OCI-LY3 (cell line): Measurements from ENCODE around the gene CCDC14.
A peak's percentile ranks its signal among the peaks of the same experiment; 100 is the strongest.

ENCODE experiments used
- H2AFZ ChIP-seq: fragments of 200-600, 300-600 bp; shearing (Covaris generic); 2 replicates; pipeline ENCODE4 v1.6.0; 2014; ENCODE audit warnings: antibody characterized with exemption, low read depth, low read length
- H3K27ac ChIP-seq: fragments of 200-600, 300-600 bp; sonication (generic); 2 replicates; pipeline ENCODE4 v1.5.1; 2014; ENCODE audit warnings: mild to moderate bottlenecking, low read length, moderate library complexity, mixed read lengths
- H3K27me3 ChIP-seq: fragments of 200-600, 300-600 bp; sonication (generic); 2 replicates; pipeline ENCODE4 v1.6.1; 2014; ENCODE audit warnings: low read depth, low read length, mixed read lengths
- H3K36me3 ChIP-seq: fragments of 200-600, 300-600 bp; sonication (generic); replicated peaks from 2 replicates; pipeline ENCODE3; 2014; ENCODE audit warnings: low read depth, low read length, mixed read lengths
- H3K4me1 ChIP-seq: fragments of 300-600, 200-600 bp; sonication (generic); 2 replicates; pipeline ENCODE4 v1.6.1; 2014; ENCODE audit warnings: low read length, mixed read lengths
- H3K4me2 ChIP-seq: fragments of 200-600, 300-600 bp; sonication (generic); 2 replicates; pipeline ENCODE4 v1.6.1; 2014; ENCODE audit warnings: low read length, mixed read lengths
- H3K4me3 ChIP-seq: fragments of 300-600, 200-600 bp; sonication (generic); 2 replicates; pipeline ENCODE4 v1.5.1; 2014; ENCODE audit warnings: antibody characterized with exemption, mild to moderate bottlenecking, low read length, moderate library complexity
- H3K79me2 ChIP-seq: fragments of 300-600, 200-600 bp; shearing (Covaris generic); 2 replicates; pipeline ENCODE4 v1.6.1; 2014; ENCODE audit warnings: mild to moderate bottlenecking, low read length, mixed read lengths
- H3K9ac ChIP-seq: fragments of 300-600, 200-600 bp; shearing (Covaris generic); 2 replicates; pipeline ENCODE4 v1.6.0; 2014; ENCODE audit warnings: mild to moderate bottlenecking, low read length, moderate library complexity
- H3K9me3 ChIP-seq: fragments of 200-600, 300-600 bp; shearing (Covaris generic); 2 replicates; pipeline ENCODE4 v1.6.1; 2014; ENCODE audit warnings: low read length, mixed read lengths; ENCODE audit not compliant: insufficient read depth
- H4K20me1 ChIP-seq: fragments of 200-600, 300-600 bp; sonication (generic); 2 replicates; pipeline ENCODE4 v1.6.1; 2016; ENCODE audit warnings: low read length, mixed read lengths; ENCODE audit not compliant: insufficient read depth
- CTCF ChIP-seq: fragments of 200-600, 300-600 bp; sonication (generic); IDR thresholded peaks from 2 replicates; pipeline ENCODE4 v1.5.1; 2014; ENCODE audit warnings: antibody characterized with exemption, low read length, low read depth
- EZH2phosphoT487 ChIP-seq: fragments of 200-600 bp; shearing (Covaris generic); IDR thresholded peaks from 2 replicates; pipeline ENCODE4 v1.6.1; 2018; ENCODE audit warnings: antibody characterized with exemption, mixed run types, low read depth

The CCDC14 gene

GRCh38 chr3:123878807-123879206 lies 82.2 kb downstream of the CCDC14 start:
- no peaks in the 10 kb centered on the region for H4K20me1 ChIP-seq
- no peak for TF ChIP-seq EZH2phosphoT487
- TF ChIP-seq CTCF: no peak
- H3K36me3 ChIP-seq: no peaks in the 10 kb centered on the region
- no peak overlapping the region for H2AFZ ChIP-seq
- H3K9me3 ChIP-seq: no peaks in the 10 kb centered on the region
- no peaks in the 10 kb centered on the region for H3K79me2 ChIP-seq
- 0 out of 2 replicates have a peak, but pooled peaks cover 3% of the 10 kb centered on the region for H3K27me3 ChIP-seq
- H3K4me3 ChIP-seq: no peak overlapping the region
- H3K4me1 ChIP-seq: no peaks in the 10 kb centered on the region
- H3K9ac ChIP-seq: no peak overlapping the region
- no peak overlapping the region for H3K4me2 ChIP-seq
- no peak overlapping the region for H3K27ac ChIP-seq

- Histone ChIP-seq H3K79me2 (no peaks in the 10 kb centered on the region), H3K4me1 (no peaks in the 10 kb centered on the region), H3K4me2 (no peak overlapping the region), H3K9ac (no peak overlapping the region), H3K9me3 (no peaks in the 10 kb centered on the region), H2AFZ (no peak overlapping the region), H3K27ac (no peak overlapping the region), H3K36me3 (no peaks in the 10 kb centered on the region), H3K27me3 (0 out of 2 replicates have a peak, but pooled peaks cover 3% of the 10 kb centered on the region), H3K4me3 (no peak overlapping the region), H4K20me1 (no peaks in the 10 kb centered on the region)
- TF ChIP-seq CTCF (no peak), EZH2phosphoT487 (no peak)
These were observed 83.1 kb downstream of the CCDC14 start for GRCh38 chr3:123877965-123878364.

GRCh38 chr3:123877466-123877865 lies 83.6 kb downstream of the CCDC14 start:
- TF ChIP-seq CTCF (no peak), EZH2phosphoT487 (no peak)
- Histone ChIP-seq H3K4me2 (no peak overlapping the region), H3K9ac (no peak overlapping the region), H3K9me3 (no peaks in the 10 kb centered on the region), H3K27ac (no peak overlapping the region), H3K79me2 (no peaks in the 10 kb centered on the region), H4K20me1 (no peaks in the 10 kb centered on the region), H3K4me3 (no peak overlapping the region), H3K36me3 (no peaks in the 10 kb centered on the region), H2AFZ (no peak overlapping the region), H3K27me3 (0 out of 2 replicates have a peak, but pooled peaks cover 5% of the 10 kb centered on the region), H3K4me1 (no peaks in the 10 kb centered on the region)

- no peaks in the 10 kb centered on the region for H3K9me3 ChIP-seq
- TF ChIP-seq CTCF: peak; percentile 32
- TF ChIP-seq EZH2phosphoT487: no peak
These were observed 84.2 kb downstream of the CCDC14 start for GRCh38 chr3:123876858-123877257.

More at GRCh38 chr3:123876858-123877257, 84.2 kb downstream of the CCDC14 start:
- no peaks in the 10 kb centered on the region for H3K79me2 ChIP-seq
- H3K4me2 ChIP-seq: no peak overlapping the region
- no peak overlapping the region for H3K4me3 ChIP-seq
- no peaks in the 10 kb centered on the region for H3K36me3 ChIP-seq
- 0 out of 2 replicates have a peak, but pooled peaks cover 6% of the 10 kb centered on the region for H3K27me3 ChIP-seq
- H3K4me1 ChIP-seq: no peaks in the 10 kb centered on the region
- H2AFZ ChIP-seq: no peak overlapping the region
- no peak overlapping the region for H3K27ac ChIP-seq
- no peak overlapping the region for H3K9ac ChIP-seq
- no peaks in the 10 kb centered on the region for H4K20me1 ChIP-seq
